ENCODE results near the gene GABRB2.

The GABRB2 gene

DNA sequence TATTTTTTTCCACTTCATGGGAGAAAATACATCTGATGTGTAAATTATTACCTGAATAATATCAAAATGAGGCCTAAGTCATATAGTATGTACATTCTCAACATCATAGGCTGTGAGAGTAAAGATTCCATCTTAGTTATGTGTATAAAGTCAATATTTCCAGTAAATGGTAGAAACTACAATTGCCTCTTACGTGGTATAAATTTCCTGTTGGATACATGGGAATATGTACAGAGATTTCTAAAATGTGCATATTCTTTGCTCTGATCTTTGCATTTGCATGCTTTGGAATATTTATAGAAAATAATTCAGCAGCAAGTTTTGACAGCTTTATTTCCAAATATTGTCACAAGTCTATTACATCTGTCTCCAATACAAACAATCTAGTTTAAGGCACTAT, 78.8 kb downstream of the GABRB2 start:
- no peak for DNase-seq

DNA sequence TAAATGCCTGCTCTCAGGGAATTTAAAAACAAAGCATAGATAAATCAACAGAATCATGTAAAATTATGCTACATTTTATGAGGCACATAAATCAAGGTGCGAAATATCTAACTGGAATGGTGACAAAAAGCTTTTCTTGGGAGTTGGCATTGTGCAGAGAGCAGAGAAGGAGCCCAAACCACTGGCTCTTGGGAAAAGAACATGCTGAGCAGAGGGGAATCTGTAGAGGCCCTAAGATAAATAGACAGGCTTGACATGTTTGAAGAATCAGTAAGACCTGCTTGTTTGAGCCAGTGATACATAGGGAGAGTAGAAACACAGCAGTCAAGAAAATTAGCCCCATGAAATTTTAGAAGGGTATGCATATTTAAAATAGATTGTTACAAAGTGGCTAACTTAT, 85.8 kb downstream of the GABRB2 start:
- no peak for DNase-seq

GRCh38 chr5:161446655-161447054, 99.9 kb downstream of the GABRB2 start:
- no peak for DNase-seq

- DNase-seq = no peak
Observed at GRCh38 chr5:161442471-161442870, 104.1 kb downstream of the GABRB2 start.

GRCh38 chr5:161432798-161433197, 113.7 kb downstream of the GABRB2 start:
- no peak for DNase-seq

- no peak for DNase-seq
Observed at GRCh38 chr5:161431963-161432362, 114.6 kb downstream of the GABRB2 start.

GRCh38 chr5:161421067-161421466, 125.5 kb downstream of the GABRB2 start:
- no peak for DNase-seq

- DNase-seq = no peak
Observed at GRCh38 chr5:161420521-161420920, 126.0 kb downstream of the GABRB2 start.

GRCh38 chr5:161414896-161415295, 131.6 kb downstream of the GABRB2 start:
- no peak for DNase-seq

GRCh38 chr5:161414037-161414436, 132.5 kb downstream of the GABRB2 start:
- no peak for DNase-seq

- no peak for DNase-seq
Observed at GRCh38 chr5:161412792-161413191, 133.7 kb downstream of the GABRB2 start.

DNA sequence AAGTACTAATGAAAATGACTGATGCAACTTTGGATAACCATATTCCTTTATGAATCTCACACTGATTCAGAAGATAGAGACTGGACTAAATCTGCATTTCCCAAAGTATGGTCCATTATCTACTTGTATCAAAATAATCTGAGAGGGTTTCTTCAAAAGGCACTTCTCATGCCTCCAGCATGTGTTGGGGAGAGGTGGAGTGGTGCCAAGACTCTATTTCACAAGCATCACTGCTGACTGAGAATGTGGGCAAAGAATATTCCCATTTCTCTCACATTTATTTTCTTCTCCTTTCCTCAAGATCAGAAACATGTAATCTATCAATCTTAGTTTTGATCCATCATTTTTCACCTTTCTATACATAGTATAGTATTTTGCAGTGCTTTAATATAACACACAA, 135.4 kb downstream of the GABRB2 start:
- no peak for DNase-seq

- DNase-seq = no peak
Observed at GRCh38 chr5:161410640-161411039, 135.9 kb downstream of the GABRB2 start.

GRCh38 chr5:161409471-161409870, 137.1 kb downstream of the GABRB2 start:
- DNase-seq = no peak

DNA sequence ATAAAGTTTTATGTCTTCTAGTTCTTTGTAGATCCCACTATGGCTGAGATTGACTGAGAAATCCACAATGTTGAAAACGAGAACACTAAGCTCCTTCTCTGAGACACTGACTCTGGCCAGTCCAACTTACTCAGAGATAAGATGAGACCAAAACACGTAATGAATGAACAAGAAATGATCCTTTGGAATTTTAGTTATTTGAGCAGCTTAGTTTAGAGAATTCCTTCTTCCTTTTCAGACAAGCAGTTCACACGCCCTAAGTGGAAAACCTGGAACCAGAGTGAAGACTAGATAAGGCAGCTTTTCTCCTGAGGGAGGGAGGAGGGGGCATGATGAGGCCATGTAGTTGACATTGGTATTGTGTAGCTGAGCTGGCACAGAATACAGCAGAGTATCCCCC, 139.6 kb downstream of the GABRB2 start:
- DNase-seq = no peak

GRCh38 chr5:161403996-161404395, 142.5 kb downstream of the GABRB2 start:
- no peak for DNase-seq

GRCh38 chr5:161403121-161403520, 143.4 kb downstream of the GABRB2 start:
- DNase-seq = no peak

GRCh38 chr5:161400583-161400982, 145.9 kb downstream of the GABRB2 start:
- DNase-seq = no peak

DNA sequence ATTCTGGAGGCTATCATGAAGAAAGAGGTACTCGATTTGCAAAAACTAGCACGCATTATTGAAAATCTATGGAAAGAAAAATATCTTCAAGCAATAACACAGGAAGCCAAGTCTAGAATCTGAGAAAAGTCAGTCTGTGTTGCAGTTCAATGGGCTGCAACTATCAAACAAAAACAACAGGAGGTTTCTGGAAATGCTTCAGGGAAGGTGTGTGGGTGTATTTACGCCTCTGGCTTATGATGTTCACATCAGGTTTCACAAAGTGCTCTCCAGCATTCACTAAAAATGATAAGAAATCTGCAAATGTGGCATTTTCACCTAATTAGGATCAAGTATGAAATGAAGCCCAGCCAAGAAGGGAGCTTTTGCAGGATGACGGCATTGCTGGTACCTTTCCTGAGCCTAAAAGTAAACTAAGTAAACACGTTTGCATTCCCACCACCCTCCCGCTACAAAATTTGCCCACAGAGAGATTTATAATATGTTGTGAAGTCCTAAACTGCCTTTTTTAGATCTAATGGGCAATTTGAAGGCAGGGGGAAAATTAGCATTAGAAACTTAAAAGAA, 146.4 kb downstream of the GABRB2 start:
- no peak for DNase-seq

DNA sequence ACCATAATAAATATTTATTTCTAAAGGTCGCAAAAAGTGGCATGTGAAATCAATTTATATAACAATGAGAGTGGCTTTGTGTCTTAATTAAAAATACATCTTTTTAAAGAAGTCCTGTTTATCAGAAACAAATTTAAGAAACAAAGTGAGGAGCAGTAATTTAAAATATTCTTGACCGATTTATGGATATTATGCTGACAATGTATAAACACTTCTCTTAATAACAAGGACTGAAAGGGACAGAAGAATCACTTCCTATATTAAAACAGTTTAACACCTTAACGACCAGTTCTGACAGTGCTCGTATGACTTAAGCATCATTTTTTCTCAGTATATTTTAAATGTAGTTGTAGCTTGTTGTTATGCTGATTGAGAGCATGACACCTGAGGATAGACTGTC, 149.1 kb downstream of the GABRB2 start:
- DNase-seq = no peak

GRCh38 chr5:161396171-161396570, 150.4 kb downstream of the GABRB2 start:
- DNase-seq = no peak

DNA sequence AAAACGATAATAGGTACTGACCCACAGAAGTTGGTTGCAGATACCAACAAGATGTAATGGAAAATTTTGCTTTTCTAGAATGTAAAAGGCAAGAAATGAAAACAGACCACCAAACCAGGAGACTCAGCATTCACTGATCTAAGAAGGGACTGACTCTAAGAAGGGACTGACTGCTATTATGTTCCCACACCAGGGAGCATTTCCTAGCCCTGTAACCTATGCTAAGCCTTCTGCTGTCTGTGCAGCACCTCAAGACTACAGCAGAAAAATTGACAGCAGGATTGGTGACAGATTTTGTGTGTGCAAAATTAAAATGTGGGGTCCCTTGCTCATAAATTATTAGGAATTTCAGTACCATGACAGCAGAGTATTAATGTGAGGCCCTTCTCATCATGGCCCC, 154.8 kb downstream of the GABRB2 start:
- no peak for DNase-seq

DNA sequence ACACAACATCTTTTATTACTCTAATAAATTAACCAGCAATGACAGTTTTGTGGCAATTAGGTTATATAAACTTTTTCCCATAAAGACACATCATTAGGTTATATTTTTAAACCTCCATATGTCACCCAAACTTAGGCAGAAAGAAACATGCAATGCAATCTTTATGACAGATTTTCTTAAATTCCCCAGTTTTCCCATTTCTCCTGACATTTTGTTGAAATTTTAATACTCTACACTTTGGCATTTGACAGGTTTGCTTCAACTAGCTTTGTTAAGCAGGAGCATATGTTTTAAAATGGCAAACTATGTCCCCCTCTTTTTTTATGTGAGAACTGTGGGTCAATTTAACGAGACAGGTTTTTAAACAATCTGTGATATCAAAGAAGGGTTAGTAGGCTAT, 155.5 kb downstream of the GABRB2 start:
- DNase-seq = no peak

DNA sequence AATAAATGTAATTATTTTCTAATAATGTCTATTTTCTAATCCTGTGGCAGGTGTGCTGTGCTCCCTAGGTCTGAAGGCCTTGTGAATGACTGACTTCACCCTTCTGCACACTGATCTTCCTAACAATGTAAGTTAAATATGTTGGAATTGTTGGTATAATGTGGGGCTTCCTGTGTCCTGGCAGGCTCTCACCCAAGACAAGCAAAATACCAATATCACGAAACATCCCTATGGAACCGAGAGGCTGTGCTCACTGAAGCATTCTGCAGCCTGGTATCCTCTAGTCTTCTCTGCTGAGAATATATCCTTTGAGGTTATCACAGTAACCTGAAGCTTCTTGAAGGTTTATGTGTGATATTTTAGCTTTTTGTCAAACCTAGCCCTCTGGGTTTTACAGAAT, 159.4 kb downstream of the GABRB2 start:
- DNase-seq = no peak

GRCh38 chr5:161385027-161385426, 161.5 kb downstream of the GABRB2 start:
- no peak for DNase-seq

GRCh38 chr5:161382685-161383084, 163.8 kb downstream of the GABRB2 start:
- DNase-seq = no peak
